ENCODE results near the gene GLP2R. TPM values are rescaled to one million over a fixed set of nuclear protein-coding genes. Genes with fewer than 3 reads are reported as not detected.

Gene GLP2R
- polyA plus RNA-seq, 1 of the 3 experiments (the other 2 are of a cell fraction): not detected

GRCh38 chr17:9934331-9934730, 108.6 kb downstream of the GLP2R start:
- no peaks in the 10 kb centered on the region for H3K79me2 ChIP-seq (ENCODE audit: insufficient read depth)
- H3K4me2 ChIP-seq: no peak overlapping the region
- no peak overlapping the region for H3K27ac ChIP-seq (ENCODE audit: low read depth in 2 of 2, low read length in 1 of 2)
- CTCF ChIA-PET: interaction anchor here (1.7 to 5.3 kb wide), 2 partner anchors 9 to 53 kb away, joined by 3 to 34 read pairs; no protein-coding TSS in a partner anchor
- no peak overlapping the region for H3K4me3 ChIP-seq (ENCODE audit: low read depth in 2 of 2, low read length in 1 of 2)
- H3K4me1 ChIP-seq (ENCODE audit: control insufficient read depth in 1 of 2, insufficient read depth in 2 of 2, low read depth in 1 of 2, low read length in 1 of 2): no peaks in the 10 kb centered on the region
- no peaks in the 10 kb centered on the region for H3F3A ChIP-seq (replicated peaks; ENCODE audit: insufficient read depth)
- H3K9me3 ChIP-seq: no peaks in the 10 kb centered on the region
- H3K9me2 ChIP-seq: no peaks in the 10 kb centered on the region
- no peak overlapping the region for H3K9ac ChIP-seq
- H3K27me3 ChIP-seq (ENCODE audit: insufficient read depth): peaks cover 12% of the 10 kb centered on the region; the same call in 1 of the 2 replicates
- POLR2A ChIA-PET: no interaction called here
- DNase-seq: no peak
- no peaks in the 10 kb centered on the region for H3K36me3 ChIP-seq (replicated peaks in 1 of 2; ENCODE audit: control insufficient read depth in 1 of 2, insufficient read depth in 2 of 2, low read length in 1 of 2)
- TF ChIP-seq, protein P1, sequence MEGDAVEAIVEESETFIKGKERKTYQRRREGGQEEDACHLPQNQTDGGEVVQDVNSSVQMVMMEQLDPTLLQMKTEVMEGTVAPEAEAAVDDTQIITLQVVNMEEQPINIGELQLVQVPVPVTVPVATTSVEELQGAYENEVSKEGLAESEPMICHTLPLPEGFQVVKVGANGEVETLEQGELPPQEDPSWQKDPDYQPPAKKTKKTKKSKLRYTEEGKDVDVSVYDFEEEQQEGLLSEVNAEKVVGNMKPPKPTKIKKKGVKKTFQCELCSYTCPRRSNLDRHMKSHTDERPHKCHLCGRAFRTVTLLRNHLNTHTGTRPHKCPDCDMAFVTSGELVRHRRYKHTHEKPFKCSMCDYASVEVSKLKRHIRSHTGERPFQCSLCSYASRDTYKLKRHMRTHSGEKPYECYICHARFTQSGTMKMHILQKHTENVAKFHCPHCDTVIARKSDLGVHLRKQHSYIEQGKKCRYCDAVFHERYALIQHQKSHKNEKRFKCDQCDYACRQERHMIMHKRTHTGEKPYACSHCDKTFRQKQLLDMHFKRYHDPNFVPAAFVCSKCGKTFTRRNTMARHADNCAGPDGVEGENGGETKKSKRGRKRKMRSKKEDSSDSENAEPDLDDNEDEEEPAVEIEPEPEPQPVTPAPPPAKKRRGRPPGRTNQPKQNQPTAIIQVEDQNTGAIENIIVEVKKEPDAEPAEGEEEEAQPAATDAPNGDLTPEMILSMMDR (IDR thresholded peaks at IDR 0.05): no peak
- TF ChIP-seq RCOR1 (IDR thresholded peaks at IDR 0.05; ENCODE audit: low read length) (no peak), PBX3 (IDR thresholded peaks at IDR 0.05) (no peak)
- WGBS (ENCODE audit: low lambda C conversion rate): 41% methylated on average over 7 of the region's 7 CpGs
- no peak overlapping the region for H2AFZ ChIP-seq (ENCODE audit: low read depth)
- H4K20me1 ChIP-seq (ENCODE audit: insufficient read depth): no peaks in the 10 kb centered on the region

- 0 out of 2 replicates have a peak, but pooled peaks cover under 1% of the 10 kb centered on the region for H3K27me3 ChIP-seq (ENCODE audit: insufficient read depth)
- WGBS (ENCODE audit: low lambda C conversion rate): 32% methylated on average over 5 of the region's 6 CpGs
- no peak overlapping the region for H3K4me2 ChIP-seq
- POLR2A ChIA-PET: no interaction called here
- H3K27ac ChIP-seq (ENCODE audit: low read depth in 2 of 2, low read length in 1 of 2): no peak overlapping the region
- H3K79me2 ChIP-seq (ENCODE audit: insufficient read depth): no peaks in the 10 kb centered on the region
- no peak overlapping the region for H3K4me3 ChIP-seq (ENCODE audit: low read depth in 2 of 2, low read length in 1 of 2)
- H3K4me1 ChIP-seq (ENCODE audit: control insufficient read depth in 1 of 2, insufficient read depth in 2 of 2, low read depth in 1 of 2, low read length in 1 of 2): no peaks in the 10 kb centered on the region
- H3F3A ChIP-seq (replicated peaks; ENCODE audit: insufficient read depth): no peaks in the 10 kb centered on the region
- no peak for DNase-seq
- no peaks in the 10 kb centered on the region for H3K9me3 ChIP-seq
- no peak overlapping the region for H2AFZ ChIP-seq (ENCODE audit: low read depth)
- no peak overlapping the region for H3K9ac ChIP-seq
- H4K20me1 ChIP-seq (ENCODE audit: insufficient read depth): no peaks in the 10 kb centered on the region
- no peaks in the 10 kb centered on the region for H3K36me3 ChIP-seq (replicated peaks in 1 of 2; ENCODE audit: control insufficient read depth in 1 of 2, insufficient read depth in 2 of 2, low read length in 1 of 2)
- CTCF ChIA-PET: interaction anchor here (0.7 to 5.3 kb wide), 3 partner anchors 10 to 710 kb away, joined by 3 to 34 read pairs (median 3); no protein-coding TSS in a partner anchor
- TF ChIP-seq GATA2 (CRISPR knock-in tag; IDR thresholded peaks at IDR 0.05) (no peak), MEF2A (IDR thresholded peaks at IDR 0.05; ENCODE audit: borderline replicate concordance, low read depth) (no peak), CHD2 (IDR thresholded peaks at IDR 0.05; ENCODE audit: low read length, partially characterized antibody) (no peak), ELF1 (IDR thresholded peaks at IDR 0.05) (no peak), IRF3 (IDR thresholded peaks at IDR 0.05; ENCODE audit: low read depth, low read length) (no peak), PBX3 (IDR thresholded peaks at IDR 0.05) (no peak), TCF12 (IDR thresholded peaks at IDR 0.05) (no peak), RAD21 (IDR thresholded peaks at IDR 0.05; ENCODE audit: low read length) (no peak), RFX5 (IDR thresholded peaks at IDR 0.05; ENCODE audit: low read length) (no peak), TAF1 (IDR thresholded peaks at IDR 0.05; ENCODE audit: borderline replicate concordance, low read depth, low read length) (no peak), FOSL2 (IDR thresholded peaks at IDR 0.05; ENCODE audit: borderline replicate concordance, low read depth) (no peak)
- TF ChIP-seq, protein P2, sequence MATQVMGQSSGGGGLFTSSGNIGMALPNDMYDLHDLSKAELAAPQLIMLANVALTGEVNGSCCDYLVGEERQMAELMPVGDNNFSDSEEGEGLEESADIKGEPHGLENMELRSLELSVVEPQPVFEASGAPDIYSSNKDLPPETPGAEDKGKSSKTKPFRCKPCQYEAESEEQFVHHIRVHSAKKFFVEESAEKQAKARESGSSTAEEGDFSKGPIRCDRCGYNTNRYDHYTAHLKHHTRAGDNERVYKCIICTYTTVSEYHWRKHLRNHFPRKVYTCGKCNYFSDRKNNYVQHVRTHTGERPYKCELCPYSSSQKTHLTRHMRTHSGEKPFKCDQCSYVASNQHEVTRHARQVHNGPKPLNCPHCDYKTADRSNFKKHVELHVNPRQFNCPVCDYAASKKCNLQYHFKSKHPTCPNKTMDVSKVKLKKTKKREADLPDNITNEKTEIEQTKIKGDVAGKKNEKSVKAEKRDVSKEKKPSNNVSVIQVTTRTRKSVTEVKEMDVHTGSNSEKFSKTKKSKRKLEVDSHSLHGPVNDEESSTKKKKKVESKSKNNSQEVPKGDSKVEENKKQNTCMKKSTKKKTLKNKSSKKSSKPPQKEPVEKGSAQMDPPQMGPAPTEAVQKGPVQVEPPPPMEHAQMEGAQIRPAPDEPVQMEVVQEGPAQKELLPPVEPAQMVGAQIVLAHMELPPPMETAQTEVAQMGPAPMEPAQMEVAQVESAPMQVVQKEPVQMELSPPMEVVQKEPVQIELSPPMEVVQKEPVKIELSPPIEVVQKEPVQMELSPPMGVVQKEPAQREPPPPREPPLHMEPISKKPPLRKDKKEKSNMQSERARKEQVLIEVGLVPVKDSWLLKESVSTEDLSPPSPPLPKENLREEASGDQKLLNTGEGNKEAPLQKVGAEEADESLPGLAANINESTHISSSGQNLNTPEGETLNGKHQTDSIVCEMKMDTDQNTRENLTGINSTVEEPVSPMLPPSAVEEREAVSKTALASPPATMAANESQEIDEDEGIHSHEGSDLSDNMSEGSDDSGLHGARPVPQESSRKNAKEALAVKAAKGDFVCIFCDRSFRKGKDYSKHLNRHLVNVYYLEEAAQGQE (IDR thresholded peaks at IDR 0.05; ENCODE audit: low read depth, low read length): no peak
- no peaks in the 10 kb centered on the region for H3K9me2 ChIP-seq
These were observed 109.7 kb downstream of the GLP2R start for GRCh38 chr17:9935408-9935807.
